Left ventricle myocardium inferior (tissue), 1 donor: ENCODE measurements around the gene DNAH8. TPM values are rescaled to one million over a fixed set of nuclear protein-coding genes. Genes with fewer than 3 reads are reported as not detected.
A peak's percentile ranks its signal among the peaks of the same experiment; 100 is the strongest.

Experiments
- DNase-seq: peaks from one replicate; pipeline ENCODE4 v3.0.0-alpha.2; 2020
- H3K27ac ChIP-seq: fragments of 200-600 bp; replicated peaks from 2 replicates; pipeline ENCODE4 v1.8.0; 2021
- H3K27me3 ChIP-seq: fragments of 200-600 bp; 2 replicates; pipeline ENCODE4 v1.8.0; 2021; ENCODE audit warnings: low read depth
- H3K36me3 ChIP-seq: fragments of 200-600 bp; 2 replicates; pipeline ENCODE4 v1.8.0; 2021
- H3K4me1 ChIP-seq: fragments of 200-600 bp; 2 replicates; pipeline ENCODE4 v1.8.0; 2021
- H3K4me3 ChIP-seq: fragments of 200-600 bp; 2 replicates; pipeline ENCODE4 v1.8.0; 2021; ENCODE audit warnings: mild to moderate bottlenecking, moderate library complexity
- H3K9me3 ChIP-seq: fragments of 200-600 bp; replicated peaks from 2 replicates; pipeline ENCODE4 v1.8.0; 2021
- CTCF ChIP-seq: fragments of 200-600 bp; IDR thresholded peaks from 2 replicates; pipeline ENCODE4 v1.8.0; 2021; ENCODE audit warnings: antibody characterized with exemption, mild to moderate bottlenecking, borderline replicate concordance
- intact Hi-C: fragments of 100-400 bp; cut with micrococcal nuclease; formaldehyde crosslinking; loops from one replicate; pipeline ENCODE4 v1.11.0; 2022
- total RNA-seq: library from RNA; stranded (reverse); fragmentation: NEBNext Ultra II Directional; extraction: Animal tissue kit (Norgen Biotek cat#: 25700); gene quantifications from one replicate; pipeline ENCODE4 v1.2.1, GENCODE V29; 2021
- donor health status: DM: no; HTN: yes; CAD: no; lungs with severe emphysema.

Gene DNAH8
- total RNA-seq, 1 donor from 2014 or later: 0.03 TPM

- TF ChIP-seq CTCF: no peak
- H3K27ac ChIP-seq: no peak overlapping the region
- no peak for DNase-seq
Measured at GRCh38 chr6:38944655-38945279, 229.7 kb downstream of the DNAH8 start.

GRCh38 chr6:38955861-38956260 is 240.8 kb downstream of the DNAH8 start:
- Histone ChIP-seq H3K4me3 (no peak overlapping the region), H3K27ac (no peak overlapping the region), H3K27me3 (peaks cover 24% of the 10 kb centered on the region), H3K9me3 (no peaks in the 10 kb centered on the region), H3K36me3 (no peaks in the 10 kb centered on the region), H3K4me1 (peaks cover 5% of the 10 kb centered on the region)
- TF ChIP-seq CTCF: no peak
- intact Hi-C loops: no loop called here
- DNase-seq: peak; percentile 17

More at GRCh38 chr6:38944655-38945279, 229.7 kb downstream of the DNAH8 start:
- no peaks in the 10 kb centered on the region for H3K36me3 ChIP-seq
- intact Hi-C loops: no loop called here
- H3K27me3 ChIP-seq: peaks cover 26% of the 10 kb centered on the region
- no peaks in the 10 kb centered on the region for H3K9me3 ChIP-seq
- H3K4me1 ChIP-seq: no peaks in the 10 kb centered on the region
- no peak overlapping the region for H3K4me3 ChIP-seq

DNA sequence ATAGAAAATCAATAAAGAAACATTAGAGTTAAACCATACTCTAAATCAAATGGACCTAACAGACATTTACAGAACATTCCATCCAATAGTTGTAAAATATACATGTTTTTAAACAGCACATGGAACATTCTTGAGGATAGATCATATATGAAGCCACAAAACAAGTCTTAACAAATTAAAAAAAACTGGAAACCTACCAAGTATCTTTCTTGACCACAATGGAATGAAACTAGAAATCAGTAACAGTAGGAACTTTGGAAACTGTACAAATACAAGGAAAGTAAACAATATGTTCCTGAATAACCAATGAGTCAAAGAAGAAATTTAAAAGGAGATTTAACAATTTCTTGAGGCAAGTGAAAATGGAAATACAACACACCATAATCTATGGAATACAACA is 242.3 kb downstream of the DNAH8 start:
- no peak overlapping the region for H3K4me3 ChIP-seq
- intact Hi-C loops: no loop called here
- peaks cover 16% of the 10 kb centered on the region for H3K27me3 ChIP-seq
- no peaks in the 10 kb centered on the region for H3K9me3 ChIP-seq
- H3K27ac ChIP-seq: no peak overlapping the region
- no peak for TF ChIP-seq CTCF
- DNase-seq: no peak
- H3K4me1 ChIP-seq: peaks cover 5% of the 10 kb centered on the region
- H3K36me3 ChIP-seq: no peaks in the 10 kb centered on the region

- DNase-seq: no peak
- Histone ChIP-seq H3K36me3 (no peaks in the 10 kb centered on the region), H3K27me3 (peaks cover 12% of the 10 kb centered on the region), H3K9me3 (no peaks in the 10 kb centered on the region), H3K4me1 (peaks cover 5% of the 10 kb centered on the region), H3K27ac (no peak overlapping the region), H3K4me3 (no peak overlapping the region)
- intact Hi-C loops: no loop called here
- TF ChIP-seq CTCF: no peak
Measured at GRCh38 chr6:38959138-38959537, 244.0 kb downstream of the DNAH8 start.

DNA sequence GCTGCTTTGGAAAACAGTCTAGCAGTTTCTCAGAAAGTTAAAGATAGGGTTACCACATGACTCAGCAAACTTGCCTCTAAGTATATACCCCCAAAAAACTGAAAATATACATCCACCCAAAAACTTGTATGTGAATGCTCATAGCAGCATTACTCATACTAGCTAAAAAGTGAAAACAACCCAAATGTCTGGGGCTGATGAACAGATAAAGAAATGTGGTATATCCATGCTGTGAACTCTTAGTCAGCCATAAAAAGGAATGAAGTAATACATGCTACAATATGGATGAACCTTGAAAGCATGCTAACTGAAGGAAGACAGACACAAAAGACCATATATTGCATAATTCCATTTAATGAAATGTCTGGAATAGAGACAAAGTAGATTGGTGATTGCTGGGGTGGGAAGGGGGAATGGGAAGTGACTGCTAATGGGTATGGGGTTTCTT is 253.6 kb downstream of the DNAH8 start:
- DNase-seq: no peak
- TF ChIP-seq CTCF: no peak
- no peaks in the 10 kb centered on the region for H3K36me3 ChIP-seq
- no peak overlapping the region for H3K4me3 ChIP-seq
- intact Hi-C loops: no loop called here
- no peaks in the 10 kb centered on the region for H3K9me3 ChIP-seq
- H3K4me1 ChIP-seq: no peaks in the 10 kb centered on the region
- no peak overlapping the region for H3K27ac ChIP-seq
- H3K27me3 ChIP-seq: no peaks in the 10 kb centered on the region
